NCI-H1694 treated with DMSO at 0.1 percent for 48 hours (cell line): Measurements from ENCODE around the gene CCDC136.

Experiments used
- DNase-seq: peaks from one replicate; lab custom pipeline; 2025; lab: John Stamatoyannopoulos, UW

Gene CCDC136

GRCh38 chr7:128805225-128805624, 13.5 kb downstream of the CCDC136 start:
- no peak for DNase-seq

GRCh38 chr7:128807191-128807590, 15.4 kb downstream of the CCDC136 start:
- DNase-seq = no peak

GRCh38 chr7:128809363-128809762, 17.6 kb downstream of the CCDC136 start:
- DNase-seq = no peak

GRCh38 chr7:128810473-128810872, 18.7 kb downstream of the CCDC136 start:
- no peak for DNase-seq

GRCh38 chr7:128810997-128811396, 19.2 kb downstream of the CCDC136 start:
- DNase-seq = no peak

GRCh38 chr7:128811631-128812430, 20.1 kb downstream of the CCDC136 start:
- DNase-seq = no peak

- no peak for DNase-seq
These were observed 20.9 kb downstream of the CCDC136 start for GRCh38 chr7:128812514-128813168.

- peak; percentile 34 for DNase-seq
These were observed 22.7 kb downstream of the CCDC136 start for GRCh38 chr7:128814499-128814898.

GRCh38 chr7:128815289-128815942, 23.6 kb downstream of the CCDC136 start:
- no peak for DNase-seq

GRCh38 chr7:128818694-128819093, 26.9 kb downstream of the CCDC136 start:
- no peak for DNase-seq

- no peak for DNase-seq
These were observed 30.0 kb downstream of the CCDC136 start for GRCh38 chr7:128821724-128822123.

- no peak for DNase-seq
These were observed 34.7 kb downstream of the CCDC136 start for GRCh38 chr7:128826512-128826911.

- DNase-seq = no peak
These were observed 35.1 kb downstream of the CCDC136 start for GRCh38 chr7:128826916-128827247.

- no peak for DNase-seq
These were observed 35.6 kb downstream of the CCDC136 start for GRCh38 chr7:128827248-128827958.

GRCh38 chr7:128827971-128828711, 36.4 kb downstream of the CCDC136 start:
- DNase-seq = no peak

- DNase-seq = no peak
These were observed 37.8 kb downstream of the CCDC136 start for GRCh38 chr7:128829391-128830166.

GRCh38 chr7:128830231-128831177, 38.7 kb downstream of the CCDC136 start, which contains the start of gene FLNC:
FLNC (plus strand) TSS chr7:128830406; CDS start chr7:128830638, 232 bp downstream.
- DNase-seq = no peak

- DNase-seq = no peak
These were observed 39.6 kb downstream of the CCDC136 start for GRCh38 chr7:128831178-128831993.
